GM21786 (cell line): ENCODE measurements around the gene CNPY4.

Experiments
- ATAC-seq: cut with Tn5 transposase; IDR thresholded peaks from one replicate; pipeline ENCODE4 v1.9.1; 2021; ENCODE audit not compliant: unreplicated experiment

CNPY4 gene

GRCh38 chr7:100091411-100092181 lies 27.8 kb upstream of the CNPY4 start:
- ATAC-seq, result no peak

GRCh38 chr7:100093054-100093453 lies 26.4 kb upstream of the CNPY4 start:
- ATAC-seq, result no peak

GRCh38 chr7:100093498-100093897 lies 25.9 kb upstream of the CNPY4 start:
- ATAC-seq, result no peak

GRCh38 chr7:100093925-100094486 lies 25.4 kb upstream of the CNPY4 start:
- no peak for ATAC-seq

- ATAC-seq, result no peak
Measured at GRCh38 chr7:100095289-100095688, 24.1 kb upstream of the CNPY4 start.

GRCh38 chr7:100095704-100096103 lies 23.7 kb upstream of the CNPY4 start:
- no peak for ATAC-seq

- no peak for ATAC-seq
Measured at GRCh38 chr7:100098913-100099312, 20.5 kb upstream of the CNPY4 start.

- ATAC-seq, result no peak
Measured at GRCh38 chr7:100099452-100099851, 20.0 kb upstream of the CNPY4 start.

GRCh38 chr7:100100420-100101015 lies 18.9 kb upstream of the CNPY4 start:
- ATAC-seq, result peak; percentile 49

- peak; percentile 86 for ATAC-seq
Measured at GRCh38 chr7:100101016-100101862, 18.2 kb upstream of the CNPY4 start, which contains the start of the genes AP4M1 and MCM7. Gene AP4M1, plus strand, starts transcription at chr7:100101643. Its CDS starts 72 bp downstream, at chr7:100101715. Gene MCM7, minus strand, starts transcription at chr7:100101397. Its CDS starts 103 bp downstream, at chr7:100101294.

GRCh38 chr7:100102950-100103840 lies 16.2 kb upstream of the CNPY4 start:
- ATAC-seq, result no peak

GRCh38 chr7:100105534-100105933 lies 13.9 kb upstream of the CNPY4 start:
- ATAC-seq, result no peak

- ATAC-seq, result no peak
Measured at GRCh38 chr7:100106633-100107032, 12.8 kb upstream of the CNPY4 start.

- ATAC-seq, result no peak
Measured at GRCh38 chr7:100107125-100107737, 12.2 kb upstream of the CNPY4 start.

- no peak for ATAC-seq
Measured at GRCh38 chr7:100107890-100108289, 11.5 kb upstream of the CNPY4 start.

- ATAC-seq, result no peak
Measured at GRCh38 chr7:100109521-100110163, 9.8 kb upstream of the CNPY4 start.

- ATAC-seq, result no peak
Measured at GRCh38 chr7:100111156-100111555, 8.3 kb upstream of the CNPY4 start.

GRCh38 chr7:100111914-100112313 lies 7.5 kb upstream of the CNPY4 start:
- ATAC-seq, result no peak

GRCh38 chr7:100115026-100115425 lies 4.4 kb upstream of the CNPY4 start:
- no peak for ATAC-seq
